ENCODE measurements around the gene TNRC6C. TPM values are rescaled to one million over a fixed set of nuclear protein-coding genes. Genes with fewer than 3 reads are reported as not detected.
"Not testable (repeated sequence)": the region's sequence is repeated elsewhere in the genome, so short reads cannot be mapped to it uniquely, and the experiment has no call there.

TNRC6C gene
- total and polyA plus RNA-seq, 4 donors = 1.3 to 7.7 (median 2.9) TPM

- no peak overlapping the region for H3K4me3 ChIP-seq (ENCODE audit: low read depth in 1 of 3, low read length in 3 of 3)
- no peak overlapping the region for H3K27ac ChIP-seq (ENCODE audit: low read depth in 1 of 2, low read length in 2 of 2)
- H3K9me3 ChIP-seq (ENCODE audit: control insufficient read depth in 4 of 4, low read length in 3 of 4) = no peaks in the 10 kb centered on the region
- no peak for DNase-seq (ENCODE audit: low spot score)
- TF ChIP-seq GABPA (IDR thresholded peaks at IDR 0.05 in 1 of 2, conservative IDR thresholded peaks at IDR 0.05 in 1 of 2) = no peak
- 91% methylated on average over 3 of the region's 3 CpGs for WGBS
- H3K36me3 ChIP-seq (ENCODE audit: control insufficient read depth in 4 of 4, insufficient read depth in 3 of 4, low read depth in 1 of 4, low read length in 3 of 4) = peaks cover 2 to 55% (median 36%) of the 10 kb centered on the region in 4 donors
- H3K4me1 ChIP-seq (ENCODE audit: control insufficient read depth in 4 of 4, insufficient read depth in 4 of 4, low read length in 3 of 4) = no peaks in the 10 kb centered on the region
- no peak overlapping the region for H3K9ac ChIP-seq (ENCODE audit: low read depth in 1 of 2, low read length in 2 of 2)
- no peaks in the 10 kb centered on the region for H3K27me3 ChIP-seq (ENCODE audit: control insufficient read depth in 4 of 4, insufficient read depth in 4 of 4, low read length in 3 of 4)
These were observed 123.0 kb downstream of the TNRC6C start for GRCh38 chr17:78081551-78081950.

- H3K36me3 ChIP-seq (ENCODE audit: control insufficient read depth in 4 of 4, insufficient read depth in 3 of 4, low read depth in 1 of 4, low read length in 3 of 4) = peaks cover 9 to 58% (median 37%) of the 10 kb centered on the region in 4 donors
- H3K9me3 ChIP-seq (ENCODE audit: control insufficient read depth in 4 of 4, low read length in 3 of 4); H3K4me3 ChIP-seq (ENCODE audit: low read depth in 1 of 3, low read length in 3 of 3); H3K9ac ChIP-seq (ENCODE audit: low read depth in 1 of 2, low read length in 2 of 2); H3K27ac ChIP-seq (ENCODE audit: low read depth in 1 of 2, low read length in 2 of 2); H3K27me3 ChIP-seq (ENCODE audit: control insufficient read depth in 4 of 4, insufficient read depth in 4 of 4, low read length in 3 of 4); H3K4me1 ChIP-seq (ENCODE audit: control insufficient read depth in 4 of 4, insufficient read depth in 4 of 4, low read length in 3 of 4); DNase-seq (ENCODE audit: low spot score): not testable (repeated sequence)
- whole genome bisulfite sequencing = 89% methylated on average over 5 of the region's 5 CpGs
These were observed 123.9 kb downstream of the TNRC6C start for GRCh38 chr17:78082355-78082872.

DNA sequence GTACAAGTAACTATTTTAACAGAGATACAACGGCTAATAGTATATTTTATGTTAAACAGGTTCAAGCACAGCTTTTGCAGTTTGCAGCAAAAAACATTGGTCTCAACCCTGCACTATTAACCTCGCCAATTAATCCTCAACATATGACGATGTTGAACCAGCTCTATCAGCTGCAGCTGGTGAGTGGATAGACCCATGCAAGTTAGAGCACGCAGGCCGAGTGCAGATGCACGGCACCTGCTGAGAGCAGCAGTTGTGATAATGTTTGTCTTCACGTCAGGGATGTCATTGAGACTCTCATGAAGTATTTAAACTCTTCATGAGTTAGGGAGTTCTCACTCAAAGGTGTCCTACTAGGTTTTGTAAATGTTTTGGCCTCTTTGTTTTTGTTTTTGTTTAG lies 124.5 kb downstream of the TNRC6C start:
- Histone ChIP-seq H3K4me1 (ENCODE audit: control insufficient read depth in 4 of 4, insufficient read depth in 4 of 4, low read length in 3 of 4) (peaks cover 0 to 6% (median 1%) of the 10 kb centered on the region in 4 donors), H3K9me3 (ENCODE audit: control insufficient read depth in 4 of 4, low read length in 3 of 4) (no peaks in the 10 kb centered on the region), H3K4me3 (ENCODE audit: low read depth in 1 of 3, low read length in 3 of 3) (no peak overlapping the region), H3K27ac (ENCODE audit: low read depth in 1 of 2, low read length in 2 of 2) (no peak overlapping the region), H3K9ac (ENCODE audit: low read depth in 1 of 2, low read length in 2 of 2) (no peak overlapping the region), H3K27me3 (ENCODE audit: control insufficient read depth in 4 of 4, insufficient read depth in 4 of 4, low read length in 3 of 4) (no peaks in the 10 kb centered on the region), H3K36me3 (ENCODE audit: control insufficient read depth in 4 of 4, insufficient read depth in 3 of 4, low read depth in 1 of 4, low read length in 3 of 4) (peaks cover 9 to 58% (median 36%) of the 10 kb centered on the region in 4 donors)
- DNase-seq (ENCODE audit: low spot score) = no peak
- TF ChIP-seq, protein P1, sequence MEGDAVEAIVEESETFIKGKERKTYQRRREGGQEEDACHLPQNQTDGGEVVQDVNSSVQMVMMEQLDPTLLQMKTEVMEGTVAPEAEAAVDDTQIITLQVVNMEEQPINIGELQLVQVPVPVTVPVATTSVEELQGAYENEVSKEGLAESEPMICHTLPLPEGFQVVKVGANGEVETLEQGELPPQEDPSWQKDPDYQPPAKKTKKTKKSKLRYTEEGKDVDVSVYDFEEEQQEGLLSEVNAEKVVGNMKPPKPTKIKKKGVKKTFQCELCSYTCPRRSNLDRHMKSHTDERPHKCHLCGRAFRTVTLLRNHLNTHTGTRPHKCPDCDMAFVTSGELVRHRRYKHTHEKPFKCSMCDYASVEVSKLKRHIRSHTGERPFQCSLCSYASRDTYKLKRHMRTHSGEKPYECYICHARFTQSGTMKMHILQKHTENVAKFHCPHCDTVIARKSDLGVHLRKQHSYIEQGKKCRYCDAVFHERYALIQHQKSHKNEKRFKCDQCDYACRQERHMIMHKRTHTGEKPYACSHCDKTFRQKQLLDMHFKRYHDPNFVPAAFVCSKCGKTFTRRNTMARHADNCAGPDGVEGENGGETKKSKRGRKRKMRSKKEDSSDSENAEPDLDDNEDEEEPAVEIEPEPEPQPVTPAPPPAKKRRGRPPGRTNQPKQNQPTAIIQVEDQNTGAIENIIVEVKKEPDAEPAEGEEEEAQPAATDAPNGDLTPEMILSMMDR (IDR thresholded peaks at IDR 0.05; ENCODE audit: low read depth, low read length, missing input control) = no peak
- TF ChIP-seq FOXA1 (IDR thresholded peaks at IDR 0.05) = no peak
- no peak for TF ChIP-seq HNF4G (IDR thresholded peaks at IDR 0.05)
- TF ChIP-seq TAF1 (conservative IDR thresholded peaks at IDR 0.05) = no peak
- no peak for TF ChIP-seq NR2F2 (IDR thresholded peaks at IDR 0.05)
- TF ChIP-seq, protein P2, sequence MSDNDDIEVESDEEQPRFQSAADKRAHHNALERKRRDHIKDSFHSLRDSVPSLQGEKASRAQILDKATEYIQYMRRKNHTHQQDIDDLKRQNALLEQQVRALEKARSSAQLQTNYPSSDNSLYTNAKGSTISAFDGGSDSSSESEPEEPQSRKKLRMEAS (IDR thresholded peaks at IDR 0.05) = no peak
- TF ChIP-seq SP1 (IDR thresholded peaks at IDR 0.05) = no peak
- TF ChIP-seq HNF4A (conservative IDR thresholded peaks at IDR 0.05) = no peak
- TF ChIP-seq JUND (IDR thresholded peaks at IDR 0.05) = no peak
- no peak for TF ChIP-seq RAD21 (IDR thresholded peaks at IDR 0.05)
- 95% methylated on average over 7 of the region's 7 CpGs for WGBS

DNA sequence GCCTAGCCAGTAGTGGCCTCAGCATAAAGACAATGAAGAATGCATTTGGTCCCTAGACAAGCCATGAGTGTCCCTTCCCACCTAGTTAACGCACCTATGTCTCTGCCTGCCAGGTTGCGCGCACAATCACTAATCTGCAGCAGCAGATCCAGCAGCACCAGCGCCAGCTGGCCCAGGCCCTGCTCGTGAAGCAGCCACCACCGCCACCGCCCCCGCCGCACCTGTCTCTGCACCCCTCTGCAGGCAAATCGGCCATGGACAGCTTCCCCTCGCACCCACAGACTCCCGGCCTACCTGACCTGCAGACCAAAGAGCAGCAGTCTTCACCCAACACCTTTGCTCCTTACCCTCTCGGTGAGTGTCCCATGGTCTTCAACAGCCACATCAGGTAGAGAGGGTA lies 128.2 kb downstream of the TNRC6C start:
- Histone ChIP-seq H3K9ac (ENCODE audit: low read depth in 1 of 2, low read length in 2 of 2) (no peak overlapping the region), H3K4me3 (ENCODE audit: low read depth in 1 of 3, low read length in 3 of 3) (no peak overlapping the region), H3K9me3 (ENCODE audit: control insufficient read depth in 4 of 4, low read length in 3 of 4) (no peaks in the 10 kb centered on the region), H3K4me1 (ENCODE audit: control insufficient read depth in 4 of 4, insufficient read depth in 4 of 4, low read length in 3 of 4) (peaks cover 0 to 16% (median 3%) of the 10 kb centered on the region in 4 donors), H3K36me3 (ENCODE audit: control insufficient read depth in 4 of 4, insufficient read depth in 3 of 4, low read depth in 1 of 4, low read length in 3 of 4) (peaks cover 12 to 40% (median 27%) of the 10 kb centered on the region in 4 donors), H3K27ac (ENCODE audit: low read depth in 1 of 2, low read length in 2 of 2) (no peak overlapping the region), H3K27me3 (ENCODE audit: control insufficient read depth in 4 of 4, insufficient read depth in 4 of 4, low read length in 3 of 4) (no peaks in the 10 kb centered on the region)
- 98% methylated on average over 13 of the region's 13 CpGs for WGBS
- no peak for DNase-seq (ENCODE audit: low spot score)
- TF ChIP-seq FOXA2 (IDR thresholded peaks at IDR 0.05) = no peak
- TF ChIP-seq HNF4G (IDR thresholded peaks at IDR 0.05) = no peak
- no peak for TF ChIP-seq EGR1 (IDR thresholded peaks at IDR 0.05; ENCODE audit: low read depth in 2 of 2)
